AG20443 (cell line): ENCODE data around the gene ZNF91.
"Not testable (repeated sequence)": the region's sequence is repeated elsewhere in the genome, so short reads cannot be mapped to it uniquely, and the experiment has no call there.

Source experiments
- DNase-seq: peaks from one replicate; pipeline ENCODE4 v3.0.0; 2012; ENCODE audit warnings: low spot score, mixed read lengths

ZNF91 gene

DNA sequence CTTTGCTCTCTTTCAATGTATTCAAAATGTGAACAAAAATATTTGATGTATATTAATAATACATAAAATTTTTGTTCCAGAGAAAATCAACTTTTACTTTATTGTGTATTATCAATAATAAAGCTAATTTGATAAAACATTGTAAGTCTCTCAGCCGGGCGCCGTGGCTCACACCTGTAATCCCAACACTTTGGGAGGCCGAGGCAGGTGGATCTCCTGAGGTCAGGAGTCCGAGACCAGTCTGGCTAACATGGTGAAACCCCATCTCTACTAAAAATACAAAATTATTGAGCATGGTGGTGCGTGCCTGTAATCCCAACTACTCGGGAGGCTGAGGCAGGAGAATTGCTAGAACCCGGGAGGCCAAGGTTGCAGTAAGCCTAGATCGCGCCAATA lies 449 bp upstream of the ZNF91 start:
- DNase-seq = not testable (repeated sequence)

DNA sequence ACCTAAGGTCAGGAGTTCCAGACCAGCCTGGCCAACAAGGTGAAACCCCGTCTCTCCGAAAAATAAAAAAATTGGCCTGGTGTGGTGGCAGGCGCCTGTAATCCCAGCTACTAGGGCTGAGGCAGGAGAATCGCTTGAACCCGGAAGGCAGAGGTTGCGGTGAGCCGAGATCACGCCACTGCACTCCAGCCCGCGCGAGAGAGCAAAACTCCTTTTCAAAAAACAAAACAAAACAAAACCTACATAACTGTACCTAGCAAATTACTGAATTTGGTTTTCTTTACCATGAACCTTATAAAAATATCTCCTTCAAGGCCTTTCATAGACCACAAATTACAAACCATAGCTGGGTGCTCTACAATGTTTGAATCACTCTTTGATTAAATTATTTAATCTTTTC lies 760 bp downstream of the ZNF91 start:
- no peak for DNase-seq

DNA sequence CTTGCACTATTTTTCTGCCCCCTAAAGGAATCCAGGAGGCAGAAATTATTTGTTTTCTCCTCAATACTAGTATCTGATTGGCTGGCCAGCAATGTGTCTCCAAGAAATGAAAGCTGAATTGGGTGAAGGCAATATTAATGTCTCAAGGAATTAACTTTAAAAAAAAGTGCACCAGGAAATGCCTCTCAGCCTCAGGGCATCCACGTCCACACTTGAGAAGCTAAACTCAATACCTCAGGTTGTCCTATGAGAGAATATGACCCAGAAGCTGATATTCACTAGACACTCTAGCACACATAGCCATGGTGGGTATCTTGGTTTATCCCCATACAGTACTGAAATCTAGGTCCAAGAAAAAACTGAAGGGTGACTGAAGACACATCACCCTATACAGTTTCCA lies 2.1 kb downstream of the ZNF91 start:
- no peak for DNase-seq

DNA sequence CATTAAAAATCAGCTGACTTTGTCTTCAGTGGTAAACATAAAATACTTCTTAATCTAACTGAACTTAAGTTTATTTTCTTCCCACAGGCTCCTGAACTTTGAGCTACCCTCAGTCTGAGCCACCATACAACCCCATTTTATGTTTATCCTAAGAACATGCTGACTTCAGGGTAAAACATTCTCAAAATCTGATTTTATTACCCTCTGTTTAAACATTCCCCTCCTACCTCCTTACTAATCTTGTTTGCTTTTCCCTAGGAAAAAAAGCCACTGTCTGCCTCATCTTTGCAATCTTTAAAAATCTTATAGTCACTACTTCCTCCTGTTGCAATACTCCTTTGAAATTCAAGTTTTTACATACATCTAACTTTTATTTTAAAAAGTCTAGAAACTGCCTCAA lies 4.0 kb downstream of the ZNF91 start:
- DNase-seq = no peak

DNA sequence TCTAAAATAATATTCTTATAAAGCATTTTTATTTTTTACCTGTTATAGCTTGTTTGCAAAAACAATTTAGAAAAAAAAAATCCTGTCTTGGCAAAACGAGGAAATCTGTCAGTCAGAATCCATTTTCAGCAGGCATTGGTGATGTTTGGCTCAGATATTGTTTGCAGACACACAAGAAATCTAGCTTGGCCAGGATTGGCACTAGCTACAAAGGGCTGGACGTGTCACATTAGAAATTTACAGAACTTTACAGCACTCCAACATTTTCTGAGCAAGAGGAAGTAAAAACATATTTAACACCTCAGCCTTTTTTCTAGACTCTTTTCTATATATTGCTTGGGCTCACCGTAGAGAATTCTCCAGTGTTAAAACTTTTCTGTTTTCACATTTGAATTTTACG lies 9.9 kb downstream of the ZNF91 start:
- DNase-seq = no peak

DNA sequence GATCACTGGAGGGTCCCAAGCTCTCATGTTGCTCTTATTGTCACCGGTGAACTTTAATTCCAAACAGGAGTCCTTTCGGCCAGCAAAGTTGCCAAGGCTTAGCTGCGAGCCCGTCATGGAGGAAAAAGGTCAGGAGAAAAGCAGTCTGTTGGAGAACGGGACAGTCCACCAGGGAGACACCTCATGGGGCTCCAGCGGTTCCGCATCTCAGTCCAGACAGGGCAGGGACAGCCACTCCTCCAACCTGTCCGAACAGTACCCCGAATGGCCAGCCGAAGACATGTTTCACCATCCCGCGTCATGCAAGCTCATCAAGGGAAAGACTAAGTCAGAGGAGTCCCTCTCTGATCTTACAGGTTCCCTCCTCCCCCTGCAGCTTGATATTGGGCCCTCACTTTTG lies 10.4 kb downstream of the ZNF91 start:
- no peak for DNase-seq

DNA sequence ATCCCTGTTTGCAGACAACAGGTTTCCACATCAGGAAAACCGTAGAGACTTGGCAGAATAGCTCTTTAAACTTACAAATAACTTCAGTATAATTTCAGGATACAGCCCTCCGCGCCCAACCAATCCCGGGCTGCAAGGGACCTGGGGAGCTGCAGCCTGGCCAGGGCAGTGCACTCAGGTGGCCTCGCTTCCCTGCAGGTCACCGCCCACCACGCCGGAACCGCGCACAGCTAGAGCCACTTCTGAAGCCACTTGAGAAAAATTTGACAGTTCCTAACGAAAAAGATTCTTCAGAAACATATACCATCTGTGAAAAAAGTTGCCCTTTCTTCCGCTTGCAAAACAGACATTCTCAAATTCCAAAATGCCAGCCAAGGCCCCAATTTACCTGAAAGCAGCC lies 11.1 kb downstream of the ZNF91 start:
- DNase-seq = no peak

DNA sequence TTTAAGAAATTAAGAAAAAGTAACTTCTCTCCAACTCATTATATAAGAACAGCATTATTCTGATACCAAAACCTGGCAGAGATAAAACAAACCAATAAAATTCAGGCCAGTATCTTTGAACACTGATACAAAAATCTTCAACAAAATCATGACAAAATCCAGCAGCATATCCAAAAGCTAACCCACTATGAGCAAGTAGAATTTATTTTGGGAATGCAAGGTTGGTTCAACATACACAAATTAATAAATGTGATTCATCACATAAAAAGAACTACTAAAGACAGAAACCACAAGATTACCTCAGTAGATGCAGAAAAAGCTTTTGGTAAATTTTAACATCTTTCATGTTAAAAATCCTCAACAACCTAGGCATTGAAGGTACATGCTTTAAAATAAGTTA lies 12.3 kb downstream of the ZNF91 start:
- no peak for DNase-seq

DNA sequence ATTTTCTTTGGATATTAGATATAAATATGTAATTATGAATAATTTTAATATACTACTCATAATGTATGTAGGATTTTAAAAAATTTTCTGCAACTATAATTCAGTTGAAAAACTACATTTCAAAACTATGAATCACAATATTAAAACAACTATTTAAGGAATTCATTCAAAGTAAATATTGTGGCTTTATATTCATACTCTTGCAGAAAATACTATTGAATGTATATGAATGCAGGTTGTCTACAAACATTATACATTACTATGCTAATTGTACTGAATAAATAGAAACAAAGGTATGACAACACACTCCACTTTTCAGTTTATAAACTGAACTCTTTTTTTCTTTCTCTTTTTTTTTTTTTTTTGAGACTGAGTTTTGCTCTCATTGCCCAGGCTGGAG lies 14.2 kb downstream of the ZNF91 start:
- no peak for DNase-seq

DNA sequence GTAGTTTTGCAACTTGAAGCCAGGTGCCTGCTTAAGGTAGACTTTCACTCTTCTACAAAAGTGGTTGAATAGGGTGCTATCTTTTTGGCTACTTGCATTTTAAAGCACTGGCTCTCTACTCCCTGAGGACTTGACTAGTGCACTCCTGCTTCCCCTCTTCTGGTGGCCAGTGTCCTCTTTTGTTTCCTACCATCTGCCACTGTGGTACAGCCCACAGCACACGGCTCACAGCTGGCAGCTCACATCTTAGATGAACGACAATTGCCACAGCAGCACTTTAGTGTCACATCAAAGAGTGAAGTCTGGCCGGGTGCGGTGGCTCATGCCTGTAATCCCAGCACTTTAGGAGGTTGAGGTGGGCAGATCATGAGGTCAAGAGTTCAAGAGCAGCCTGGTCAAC lies 15.6 kb downstream of the ZNF91 start:
- not testable (repeated sequence) for DNase-seq

DNA sequence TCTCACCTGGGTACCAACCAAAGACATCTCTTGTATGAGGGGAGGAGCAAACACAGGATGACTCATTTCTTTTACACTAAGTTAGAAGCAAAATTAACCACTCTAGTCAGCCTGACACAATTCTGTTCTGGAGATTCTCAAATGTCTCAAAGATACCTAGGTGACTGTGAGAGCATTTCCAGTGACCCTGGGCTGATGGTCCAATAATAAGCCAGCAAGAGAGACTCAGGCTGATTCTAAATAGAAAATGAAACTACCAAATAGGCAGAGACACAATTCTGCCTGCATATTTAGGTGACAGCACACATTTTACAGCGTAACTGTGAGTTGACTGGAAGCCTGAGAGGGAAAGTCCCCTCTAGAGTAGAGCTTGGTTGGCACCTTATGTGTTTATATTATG lies 16.3 kb downstream of the ZNF91 start:
- DNase-seq = no peak

DNA sequence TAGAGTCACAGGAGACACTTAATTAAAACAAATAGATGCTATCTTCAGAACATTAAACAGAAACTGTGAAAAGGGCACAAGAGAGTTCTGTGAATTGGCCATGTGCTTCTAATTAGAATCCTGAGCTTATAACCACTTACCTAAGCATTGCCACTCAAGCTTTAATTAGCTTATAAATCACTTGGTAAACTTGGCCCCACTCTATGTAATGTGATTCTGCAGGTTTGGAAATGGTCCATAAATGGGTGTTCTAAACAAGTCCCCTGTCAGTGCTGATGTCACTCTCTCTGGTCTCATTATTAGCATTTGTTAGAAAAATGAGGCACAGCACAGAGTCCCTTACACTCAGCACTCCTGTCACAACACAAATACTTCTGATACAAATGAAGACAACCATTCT lies 18.0 kb downstream of the ZNF91 start:
- DNase-seq = no peak

DNA sequence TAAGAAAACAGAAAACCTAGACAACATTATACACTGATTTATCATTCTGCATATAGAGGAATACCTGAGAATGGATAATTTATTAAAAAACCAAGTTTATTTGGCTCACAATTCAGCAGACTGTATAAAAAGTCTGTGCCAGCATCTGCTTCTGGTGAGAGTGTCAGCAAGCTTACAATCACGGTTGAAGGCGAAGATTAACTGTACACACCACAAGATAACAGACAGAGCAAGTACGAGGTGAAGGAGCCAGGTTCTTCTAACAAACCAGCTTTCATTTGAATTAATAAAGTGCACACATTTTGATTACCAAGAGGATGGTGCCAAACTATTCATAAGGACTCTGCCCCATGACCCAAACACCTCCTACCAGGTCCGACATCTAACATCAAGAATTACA lies 28.8 kb downstream of the ZNF91 start:
- no peak for DNase-seq

DNA sequence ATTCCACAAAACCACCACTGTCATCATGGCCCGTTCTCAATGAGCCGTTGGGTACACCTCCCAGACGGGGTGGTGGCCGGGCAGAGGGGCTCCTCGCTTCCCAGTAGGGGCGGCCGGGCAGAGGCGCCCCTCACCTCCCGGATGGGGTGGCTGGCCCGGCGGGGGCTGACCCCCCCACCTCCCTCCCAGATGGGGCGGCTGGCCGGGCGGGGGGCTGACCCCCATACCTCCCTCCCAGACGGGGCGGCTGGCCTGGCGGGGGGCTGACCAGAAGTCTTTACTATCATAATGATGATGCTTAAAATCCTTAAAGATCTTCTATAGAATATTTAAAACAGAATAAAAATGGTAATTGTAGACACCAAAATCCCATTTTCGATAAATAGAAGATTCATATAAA lies 29.2 kb downstream of the ZNF91 start:
- not testable (repeated sequence) for DNase-seq

DNA sequence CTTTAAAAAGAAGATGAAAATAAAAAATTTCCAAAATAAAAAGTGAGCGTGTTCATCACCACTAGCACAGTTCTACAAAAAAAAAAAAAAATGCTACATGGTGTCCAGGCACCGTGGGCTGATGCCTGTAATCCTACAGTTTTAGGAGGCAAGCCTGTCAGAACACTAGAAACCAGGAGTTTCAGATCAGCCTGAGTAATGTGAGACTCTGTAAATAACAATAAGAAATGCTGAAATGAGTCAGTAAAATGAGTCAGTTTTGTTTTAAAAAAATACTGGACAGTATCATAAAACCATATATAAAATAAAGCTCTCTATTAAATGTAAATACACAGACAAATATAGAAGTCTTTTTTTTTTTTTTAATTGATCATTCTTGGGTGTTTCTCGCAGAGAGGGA lies 30.0 kb downstream of the ZNF91 start:
- DNase-seq = no peak

DNA sequence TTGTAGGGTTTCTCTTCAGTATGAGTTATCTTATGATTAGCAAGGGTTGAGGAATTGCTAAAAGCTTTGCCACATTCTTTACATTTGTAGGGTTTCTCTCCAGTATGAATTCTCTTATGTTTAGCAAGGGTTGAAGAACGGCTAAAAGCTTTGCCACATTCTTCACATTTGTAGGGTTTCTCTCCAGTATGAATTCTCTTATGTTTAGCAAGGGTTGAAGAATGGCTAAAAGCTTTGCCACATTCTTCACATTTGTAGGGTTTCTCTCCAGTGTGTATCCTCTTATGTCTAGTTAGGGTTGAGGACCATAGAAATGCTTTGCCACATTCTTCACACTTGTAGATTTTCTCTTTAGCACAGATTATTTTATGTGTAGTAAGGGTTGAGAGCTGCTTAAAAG lies 33.4 kb downstream of the ZNF91 start:
- DNase-seq = not testable (repeated sequence)

DNA sequence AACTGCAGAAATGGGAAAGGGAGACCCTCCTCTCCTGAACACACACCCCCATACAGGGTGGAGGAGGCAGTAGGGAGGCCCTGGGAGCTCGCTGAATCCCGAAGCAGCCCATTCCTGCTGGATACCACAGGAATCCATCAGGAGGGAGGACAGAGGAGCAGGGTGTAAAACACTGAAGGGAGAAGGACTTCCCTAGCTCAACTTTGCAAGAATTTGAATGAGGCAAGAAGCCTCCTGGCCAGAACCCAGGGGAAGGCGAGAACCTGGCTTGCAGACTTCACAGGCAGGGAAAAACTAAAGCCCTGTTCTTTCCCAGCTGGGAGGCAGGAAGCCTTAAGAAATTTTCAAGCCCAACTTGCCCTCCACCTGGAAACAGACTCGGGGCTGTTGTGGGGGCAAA lies 43.5 kb downstream of the ZNF91 start:
- DNase-seq = no peak

DNA sequence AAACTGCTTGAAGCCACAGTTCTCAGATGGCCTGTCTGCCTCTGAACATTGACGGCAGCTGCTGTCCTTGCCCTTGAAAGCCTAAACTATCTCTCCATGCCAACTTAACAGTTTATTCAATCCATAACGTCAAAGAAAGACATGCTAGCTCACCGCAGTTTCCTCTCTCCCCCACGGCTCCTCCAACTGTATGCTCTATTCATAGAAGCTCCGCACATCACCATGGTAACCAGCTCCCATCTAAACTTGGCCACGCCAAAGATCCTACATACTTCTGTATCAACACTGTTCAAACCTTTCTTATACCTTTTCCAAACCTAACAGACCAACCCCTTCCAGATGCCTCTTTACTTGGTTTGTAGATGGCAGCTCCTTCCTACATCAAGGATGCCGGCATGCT lies 48.6 kb downstream of the ZNF91 start:
- DNase-seq = no peak

DNA sequence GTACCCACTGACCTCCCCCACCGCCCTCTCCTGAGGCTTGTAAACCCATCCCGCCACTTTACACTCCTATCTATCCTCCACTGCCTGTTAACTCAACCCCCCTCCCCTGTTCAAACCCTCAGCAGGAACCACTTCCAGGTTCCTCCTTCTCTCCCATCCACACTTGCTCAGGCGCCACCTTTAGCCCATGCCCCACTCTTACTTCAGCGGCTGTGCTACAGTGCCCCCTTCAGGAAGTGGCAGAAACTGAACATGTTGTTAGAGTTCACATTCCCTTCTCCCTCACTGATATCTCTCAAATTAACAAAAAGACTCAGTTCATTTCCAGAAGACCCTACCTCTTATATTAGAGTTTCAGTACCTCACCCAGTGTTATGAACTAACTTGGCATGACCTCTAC lies 49.4 kb downstream of the ZNF91 start:
- DNase-seq = no peak

DNA sequence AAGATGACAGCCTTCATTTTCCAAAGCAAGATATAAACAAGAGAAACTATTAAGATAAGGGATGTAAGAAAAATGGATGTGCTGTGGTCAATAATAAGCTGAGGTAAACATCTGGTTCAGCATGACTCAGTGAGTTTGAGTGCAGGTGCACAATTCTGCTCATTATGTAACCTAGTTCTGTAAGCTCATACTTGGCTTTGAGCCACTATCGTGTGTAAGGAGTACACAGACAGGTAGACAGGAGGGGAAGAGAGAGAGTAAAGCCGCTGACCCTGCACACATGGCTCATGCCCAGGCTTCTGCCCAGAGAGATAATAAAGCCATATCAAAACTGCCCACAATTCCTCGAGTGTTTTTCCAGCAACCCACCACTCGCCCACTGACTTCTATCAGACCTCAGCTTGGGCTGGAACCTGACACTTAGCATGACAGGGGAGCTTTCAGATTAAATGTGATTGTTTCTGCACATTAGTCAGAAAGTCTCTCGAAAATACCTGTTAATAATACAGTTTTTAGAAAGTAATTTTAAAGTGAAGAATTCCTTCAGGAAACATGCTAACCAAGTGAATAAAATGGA lies 51.7 kb downstream of the ZNF91 start:
- DNase-seq = no peak

DNA sequence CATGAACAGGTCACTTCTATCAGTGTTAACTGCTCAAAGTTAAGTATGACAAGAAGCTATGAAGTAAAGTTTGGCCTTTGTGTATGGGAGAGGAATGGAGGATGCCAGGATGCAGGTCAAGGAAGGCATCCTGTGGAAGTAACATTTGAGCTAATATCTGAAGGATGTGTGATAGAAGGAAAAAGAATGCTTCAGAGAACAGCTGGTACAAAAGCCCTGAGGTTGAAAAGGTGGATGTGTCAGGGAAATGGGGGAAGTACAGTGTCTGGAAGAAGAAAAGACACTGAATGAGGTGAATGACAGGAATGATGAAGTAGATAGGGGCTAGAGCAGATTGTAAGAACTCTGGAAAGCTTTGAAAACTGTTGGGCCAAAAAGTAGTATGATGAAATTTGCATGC lies 67.1 kb downstream of the ZNF91 start:
- no peak for DNase-seq

DNA sequence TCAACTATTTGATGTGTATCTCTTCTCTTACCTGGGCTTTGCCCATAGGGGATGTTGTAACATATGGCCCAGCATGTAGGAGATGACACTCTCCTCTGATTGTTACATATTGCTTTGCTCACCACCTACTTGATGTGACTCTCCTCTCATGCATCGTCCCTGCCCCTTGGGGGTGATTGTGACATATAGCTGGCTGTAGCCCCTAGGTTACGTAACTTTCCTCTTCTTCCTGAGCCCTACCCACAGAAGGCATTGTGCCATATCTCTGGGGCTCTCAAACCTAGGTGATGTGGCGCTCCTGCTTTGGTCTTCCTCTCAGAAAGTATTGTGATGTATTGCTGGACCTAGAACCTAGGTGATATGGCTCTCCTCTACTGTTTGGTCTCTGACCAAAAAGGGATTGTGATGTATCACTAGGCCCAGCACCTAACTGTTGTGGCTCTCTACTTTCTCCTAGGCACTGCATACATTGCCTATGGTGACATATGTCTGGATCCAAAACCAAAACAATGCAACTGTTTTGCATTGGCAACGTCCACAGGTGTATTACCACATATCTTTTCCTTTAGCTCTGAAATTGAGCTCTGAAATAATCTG lies 73.2 kb downstream of the ZNF91 start:
- DNase-seq = no peak

DNA sequence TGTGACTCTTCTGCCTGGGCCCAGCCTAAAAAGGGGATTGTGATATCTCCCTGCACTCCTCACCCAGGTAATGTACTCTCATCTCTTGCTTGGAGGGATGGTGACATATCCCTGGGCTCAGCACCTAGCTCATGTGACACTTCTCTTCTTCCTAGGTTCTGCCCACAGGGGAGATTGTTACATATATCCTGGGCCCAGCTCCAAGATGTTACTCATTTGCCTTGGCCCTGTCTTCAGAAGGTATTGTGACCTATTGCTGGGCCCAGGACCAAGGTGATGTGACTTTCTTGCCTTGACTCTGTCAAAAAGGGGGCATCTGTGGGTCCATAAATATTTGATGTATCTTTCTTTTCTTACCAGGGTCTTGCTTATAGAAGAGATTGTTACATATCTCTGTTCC lies 73.9 kb downstream of the ZNF91 start:
- not testable (repeated sequence) for DNase-seq

DNA sequence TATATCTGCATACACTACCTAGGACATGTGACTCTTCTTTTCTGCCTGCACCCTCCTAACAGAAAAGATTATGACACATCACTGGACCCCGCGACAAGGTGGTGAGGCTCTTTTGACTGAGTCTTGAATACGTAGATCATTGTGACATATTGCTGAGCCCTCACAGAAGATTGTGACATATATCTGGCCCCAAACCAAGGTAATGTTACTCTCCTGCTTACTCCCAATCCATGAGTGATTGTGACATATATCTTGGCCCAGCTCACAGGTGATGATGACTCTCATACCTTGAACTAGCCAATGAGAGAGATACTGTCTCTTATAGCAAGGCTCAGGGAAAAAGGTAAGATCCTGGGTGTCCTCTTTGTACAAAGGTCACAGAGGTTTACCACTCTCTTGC lies 75.7 kb downstream of the ZNF91 start:
- not testable (repeated sequence) for DNase-seq

DNA sequence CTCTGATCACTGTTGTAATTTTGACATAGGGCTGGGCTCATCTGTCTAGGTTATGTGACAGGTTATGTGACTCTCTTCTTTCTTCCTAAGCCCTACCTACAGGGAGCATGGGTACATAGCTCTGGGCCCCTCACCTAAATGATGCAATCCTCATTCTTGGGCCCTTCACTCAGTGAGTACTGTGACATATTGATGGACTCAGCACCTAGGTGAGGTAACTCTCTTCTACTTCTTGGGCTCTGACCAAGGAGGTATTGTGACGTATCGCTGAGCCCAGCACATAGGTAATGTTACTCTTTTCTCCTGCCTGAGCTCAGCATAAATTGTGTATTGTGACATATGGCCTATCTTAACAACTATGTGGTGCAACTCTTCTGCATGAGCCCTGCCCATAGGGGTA lies 76.3 kb downstream of the ZNF91 start:
- not testable (repeated sequence) for DNase-seq
